ENCODE results near the gene P3H2.

GRCh38 chr3:190076601-190077394 lies 43.9 kb downstream of the P3H2 start:
- TF ChIP-seq EZH2 (IDR thresholded peaks at IDR 0.05; ENCODE audit: insufficient read depth, poor library complexity, severe bottlenecking), result no peak
- TF ChIP-seq EZH2phosphoT487 (IDR thresholded peaks at IDR 0.05; ENCODE audit: insufficient read depth, low read depth), result no peak
